Brain microvascular endothelial cell (primary cell): ENCODE measurements around the gene ARHGAP26.

Experiments
- DNase-seq: peaks from one replicate; pipeline ENCODE4 v3.0.0-alpha.2; 2020
- H3K27ac ChIP-seq: fragments of 250-450 bp; sonication (Bioruptor Pico); 2 replicates; pipeline ENCODE4 v1.5.1; 2020; ENCODE audit warnings: mild to moderate bottlenecking, moderate library complexity
- H3K27me3 ChIP-seq: fragments of 250-450 bp; sonication (Bioruptor Pico); replicated peaks from 2 replicates; pipeline ENCODE4 v1.5.1; 2020; ENCODE audit warnings: mild to moderate bottlenecking
- H3K36me3 ChIP-seq: fragments of 250-450 bp; sonication (Bioruptor Pico); replicated peaks from 2 replicates; pipeline ENCODE4 v1.5.1; 2020; ENCODE audit warnings: mild to moderate bottlenecking
- H3K4me3 ChIP-seq: 2 replicates; pipeline ENCODE4 v1.5.1; 2011; ENCODE audit warnings: low read depth, mild to moderate bottlenecking, control low read depth, low read length, moderate library complexity
- in situ Hi-C: cut with HindIII; loops from 2 replicates; pipeline ENCODE4 v1.10.0; 2017; ENCODE audit warnings: low sequenced_read_pairs, low pct_ligation_motif_present
- TF ChIP-seq, protein P1 (sequence below): IDR thresholded peaks from 2 replicates; pipeline ENCODE4 v1.5.1; 2011; ENCODE audit warnings: low read depth, mild to moderate bottlenecking, moderate library complexity, low read length, control low read depth, inconsistent platforms; ENCODE audit errors: missing control alignments

Gene ARHGAP26

DNA sequence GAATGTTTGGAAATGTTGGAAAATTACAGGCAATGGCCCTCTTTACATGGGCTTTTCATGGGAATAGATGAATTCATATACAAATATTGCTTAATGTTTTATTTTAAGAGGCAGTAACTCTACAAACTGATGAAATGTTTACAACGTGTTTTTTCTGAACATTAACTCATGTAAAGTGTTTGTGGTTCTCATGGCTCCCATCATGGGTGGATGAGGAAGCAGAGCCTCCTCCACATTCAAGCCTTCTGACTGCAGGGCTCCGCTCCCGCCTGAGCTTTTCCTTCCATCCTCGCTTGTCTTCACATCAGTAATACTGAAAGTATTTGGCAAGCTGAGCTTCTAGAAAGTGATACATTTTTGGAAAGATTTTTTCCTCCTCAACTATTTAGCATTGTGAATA lies 204.2 kb downstream of the ARHGAP26 start:
- Histone ChIP-seq H3K27ac (no peak overlapping the region), H3K4me3 (no peak overlapping the region), H3K36me3 (no peaks in the 10 kb centered on the region), H3K27me3 (no peaks in the 10 kb centered on the region)
- DNase-seq: no peak
- in situ Hi-C loops: no loop called here
- TF ChIP-seq, protein P1, sequence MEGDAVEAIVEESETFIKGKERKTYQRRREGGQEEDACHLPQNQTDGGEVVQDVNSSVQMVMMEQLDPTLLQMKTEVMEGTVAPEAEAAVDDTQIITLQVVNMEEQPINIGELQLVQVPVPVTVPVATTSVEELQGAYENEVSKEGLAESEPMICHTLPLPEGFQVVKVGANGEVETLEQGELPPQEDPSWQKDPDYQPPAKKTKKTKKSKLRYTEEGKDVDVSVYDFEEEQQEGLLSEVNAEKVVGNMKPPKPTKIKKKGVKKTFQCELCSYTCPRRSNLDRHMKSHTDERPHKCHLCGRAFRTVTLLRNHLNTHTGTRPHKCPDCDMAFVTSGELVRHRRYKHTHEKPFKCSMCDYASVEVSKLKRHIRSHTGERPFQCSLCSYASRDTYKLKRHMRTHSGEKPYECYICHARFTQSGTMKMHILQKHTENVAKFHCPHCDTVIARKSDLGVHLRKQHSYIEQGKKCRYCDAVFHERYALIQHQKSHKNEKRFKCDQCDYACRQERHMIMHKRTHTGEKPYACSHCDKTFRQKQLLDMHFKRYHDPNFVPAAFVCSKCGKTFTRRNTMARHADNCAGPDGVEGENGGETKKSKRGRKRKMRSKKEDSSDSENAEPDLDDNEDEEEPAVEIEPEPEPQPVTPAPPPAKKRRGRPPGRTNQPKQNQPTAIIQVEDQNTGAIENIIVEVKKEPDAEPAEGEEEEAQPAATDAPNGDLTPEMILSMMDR: no peak

DNA sequence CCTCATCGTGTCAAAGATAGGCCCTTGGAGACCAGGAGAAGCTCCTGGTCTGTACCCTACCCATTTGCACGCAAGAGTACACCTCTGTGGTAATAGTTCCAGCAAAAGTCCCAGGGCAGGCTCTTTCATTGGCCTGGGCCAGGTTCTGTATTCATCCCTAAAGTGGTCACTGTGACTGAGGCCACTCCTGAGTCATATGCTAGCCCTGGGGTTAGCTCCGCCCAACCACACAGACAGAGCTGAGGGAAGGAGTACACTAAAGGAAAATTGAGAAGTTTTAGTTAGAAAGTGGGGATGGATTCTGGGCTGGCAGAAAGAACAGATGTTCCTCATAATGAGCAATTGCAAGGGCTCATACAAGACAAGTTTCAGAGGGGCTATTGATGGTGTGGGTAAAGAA lies 206.7 kb downstream of the ARHGAP26 start:
- no peak for DNase-seq
- no peaks in the 10 kb centered on the region for H3K36me3 ChIP-seq
- TF ChIP-seq, protein P1: no peak
- no peaks in the 10 kb centered on the region for H3K27me3 ChIP-seq
- in situ Hi-C loops: no loop called here
- H3K4me3 ChIP-seq: no peak overlapping the region
- H3K27ac ChIP-seq: no peak overlapping the region

DNA sequence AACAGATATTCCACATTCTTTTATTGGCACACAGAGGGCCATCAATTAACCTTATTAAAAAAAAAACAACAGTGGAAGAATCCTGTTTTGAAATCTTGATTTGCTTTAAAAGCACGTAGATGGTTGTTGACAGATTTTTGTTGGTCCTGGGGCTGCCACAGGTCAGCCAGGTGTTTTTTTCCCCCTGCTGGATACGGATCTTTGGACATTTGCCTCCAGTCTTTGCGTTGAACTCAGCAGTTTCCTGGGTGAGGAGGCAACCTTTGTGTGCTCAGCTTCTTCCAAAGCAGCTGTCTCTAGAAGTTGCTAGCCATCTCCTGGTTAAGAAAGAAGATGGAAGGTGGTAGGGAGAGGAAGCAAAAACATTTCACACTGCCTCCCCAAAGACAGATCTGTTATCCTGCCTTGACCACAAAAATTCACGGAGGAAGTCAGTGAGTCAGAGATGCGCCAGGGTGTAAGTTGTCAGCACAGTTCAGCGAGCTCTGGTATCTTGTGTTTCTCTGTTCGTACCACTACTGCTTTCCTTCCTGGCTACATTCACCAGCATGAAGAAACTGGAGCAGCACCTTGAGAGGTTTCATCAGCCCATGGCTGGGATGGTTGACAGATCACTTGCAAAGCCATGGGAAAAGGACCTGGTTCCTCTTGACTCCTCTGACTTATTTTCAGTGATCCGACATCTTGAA lies 207.3 kb downstream of the ARHGAP26 start:
- Histone ChIP-seq H3K36me3 (no peaks in the 10 kb centered on the region), H3K4me3 (no peak overlapping the region), H3K27ac (peak overlapping the region; percentile 69), H3K27me3 (no peaks in the 10 kb centered on the region)
- in situ Hi-C loops: no loop called here
- TF ChIP-seq, protein P1: no peak
- DNase-seq: peak; percentile 94

DNA sequence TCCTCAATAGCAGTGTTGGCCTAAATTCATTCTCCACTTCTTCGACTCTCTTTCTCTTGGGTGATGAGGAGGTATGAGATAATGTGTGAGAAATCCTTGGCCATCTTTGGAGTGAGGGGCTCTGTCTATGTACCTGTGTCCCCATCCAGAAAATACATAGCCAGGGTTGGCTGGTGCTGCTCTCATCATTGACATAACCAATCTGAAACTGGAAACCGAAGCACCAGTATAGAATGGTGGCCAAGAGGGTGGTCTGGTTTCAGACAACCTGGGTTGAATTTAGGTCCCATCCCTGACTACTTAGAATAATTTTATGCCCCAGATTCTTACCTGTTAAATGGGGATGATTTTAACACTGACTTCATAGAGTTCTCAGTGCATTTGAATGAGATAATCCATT lies 208.1 kb downstream of the ARHGAP26 start:
- Histone ChIP-seq H3K27me3 (no peaks in the 10 kb centered on the region), H3K4me3 (no peak overlapping the region), H3K27ac (peak overlapping the region; percentile 69), H3K36me3 (no peaks in the 10 kb centered on the region)
- TF ChIP-seq, protein P1: no peak
- in situ Hi-C loops: no loop called here
- DNase-seq: no peak

DNA sequence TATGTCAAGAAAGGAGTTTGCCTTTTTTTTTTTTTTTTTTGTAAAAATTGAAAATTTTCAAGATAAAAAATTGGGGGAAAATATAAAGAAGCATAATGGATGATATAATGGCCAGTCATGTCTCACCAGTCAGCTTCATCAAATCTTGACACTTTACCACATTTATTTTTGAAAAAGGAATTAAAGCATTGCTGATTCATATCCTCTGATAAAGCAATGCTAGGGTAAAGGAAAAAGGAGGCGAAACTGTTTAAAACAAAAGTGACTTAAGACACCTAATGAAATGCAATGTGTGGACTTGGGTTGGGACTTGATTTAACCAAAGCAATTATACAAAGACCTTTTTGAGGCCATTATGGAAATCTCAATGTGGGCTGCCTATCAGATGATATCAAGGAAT lies 208.5 kb downstream of the ARHGAP26 start:
- Histone ChIP-seq H3K4me3 (no peak overlapping the region), H3K27ac (peak overlapping the region; percentile 9), H3K36me3 (no peaks in the 10 kb centered on the region), H3K27me3 (no peaks in the 10 kb centered on the region)
- DNase-seq: no peak
- in situ Hi-C loops: no loop called here
- TF ChIP-seq, protein P1: no peak

DNA sequence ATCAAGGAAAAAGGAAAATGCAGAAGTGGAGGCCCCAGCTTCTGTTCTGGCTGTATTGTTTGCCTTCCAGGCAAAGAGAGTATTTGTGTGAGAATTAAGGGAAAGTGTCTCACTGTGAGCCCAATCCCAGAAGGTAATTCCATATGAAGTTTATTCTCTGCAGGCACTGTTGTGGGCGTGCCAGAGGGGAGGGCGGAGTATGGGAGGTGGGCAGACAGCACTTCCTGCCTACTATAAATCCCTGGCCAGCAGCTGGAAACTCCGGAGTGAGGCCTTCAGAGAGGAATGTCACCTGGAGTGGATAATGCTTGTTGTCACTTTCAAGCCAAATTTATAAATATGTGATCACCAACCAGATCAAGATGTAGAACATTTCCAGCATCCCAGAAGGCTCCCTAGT lies 209.5 kb downstream of the ARHGAP26 start:
- in situ Hi-C loops: no loop called here
- H3K27ac ChIP-seq: no peak overlapping the region
- TF ChIP-seq, protein P1: no peak

More for the DNA sequence above, 209.5 kb downstream of the ARHGAP26 start:
- no peak overlapping the region for H3K4me3 ChIP-seq
- H3K27me3 ChIP-seq: no peaks in the 10 kb centered on the region
- H3K36me3 ChIP-seq: no peaks in the 10 kb centered on the region
- DNase-seq: no peak
